CD4-positive, alpha-beta T cell treated with Interleukin-21 for 1 hour (primary cell): ENCODE results near the gene B3GALT5.

Experiments
- DNase-seq: peaks from one replicate; pipeline ENCODE4 v3.0.0-alpha.2; 2020

B3GALT5 gene

DNA sequence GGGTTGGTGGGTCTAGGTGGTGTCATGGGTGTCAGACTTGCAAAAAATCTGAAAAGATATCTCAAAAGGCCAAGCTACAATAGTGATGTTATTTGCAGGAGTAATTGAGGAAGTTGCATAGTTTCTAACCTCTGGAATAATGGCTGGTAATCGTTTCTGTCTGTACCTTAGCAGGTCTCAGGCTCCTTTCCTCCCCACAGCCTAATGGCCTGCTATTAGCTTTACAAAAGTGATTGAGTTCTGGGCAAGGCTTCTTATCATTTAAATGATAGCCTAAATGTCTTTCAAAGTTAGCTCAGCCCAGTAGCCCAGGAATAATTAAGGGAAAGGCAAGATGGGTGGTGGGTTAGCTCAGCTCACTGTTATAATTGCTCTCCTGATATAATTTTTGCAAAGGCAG, 94.6 kb downstream of the B3GALT5 start:
- no peak for DNase-seq

DNA sequence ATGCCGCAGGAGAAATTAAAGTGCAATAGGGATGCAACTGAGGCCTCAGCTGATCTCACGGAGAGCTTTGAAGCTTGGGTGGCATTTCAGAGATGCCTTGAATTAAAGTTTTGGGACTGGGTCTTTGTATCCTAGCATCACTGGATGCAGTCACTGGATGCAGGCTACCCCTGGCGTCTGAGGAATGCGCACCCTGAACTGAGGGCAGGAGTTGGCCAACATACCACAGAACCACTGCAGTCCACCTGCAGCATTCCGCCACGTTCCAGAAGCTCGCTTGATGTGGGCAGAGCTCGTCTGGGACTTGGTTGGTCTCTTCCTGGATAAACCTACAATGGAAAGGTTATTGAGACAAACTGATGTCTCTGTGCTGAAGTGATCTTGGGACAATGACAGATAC, 98.1 kb downstream of the B3GALT5 start:
- no peak for DNase-seq

DNA sequence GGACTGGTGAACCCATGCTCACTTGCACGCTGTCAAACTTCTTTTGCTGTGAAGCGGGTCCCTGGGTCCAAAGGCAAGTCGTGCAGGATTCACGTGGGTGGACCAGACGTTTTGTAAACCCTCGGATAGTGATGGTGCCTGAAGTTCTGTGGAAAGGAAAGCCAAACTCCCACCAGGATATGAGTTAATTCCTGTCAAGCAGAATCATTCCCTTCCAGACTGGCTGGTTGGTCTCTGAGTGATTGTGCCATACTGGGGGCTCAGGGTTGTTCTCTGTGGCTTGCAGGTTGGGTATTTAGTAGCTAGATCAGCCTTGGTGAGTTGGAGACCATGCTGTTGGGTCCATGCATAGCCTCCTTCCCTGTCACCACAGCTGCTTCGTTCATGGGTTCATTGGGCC, 99.5 kb downstream of the B3GALT5 start:
- no peak for DNase-seq

DNA sequence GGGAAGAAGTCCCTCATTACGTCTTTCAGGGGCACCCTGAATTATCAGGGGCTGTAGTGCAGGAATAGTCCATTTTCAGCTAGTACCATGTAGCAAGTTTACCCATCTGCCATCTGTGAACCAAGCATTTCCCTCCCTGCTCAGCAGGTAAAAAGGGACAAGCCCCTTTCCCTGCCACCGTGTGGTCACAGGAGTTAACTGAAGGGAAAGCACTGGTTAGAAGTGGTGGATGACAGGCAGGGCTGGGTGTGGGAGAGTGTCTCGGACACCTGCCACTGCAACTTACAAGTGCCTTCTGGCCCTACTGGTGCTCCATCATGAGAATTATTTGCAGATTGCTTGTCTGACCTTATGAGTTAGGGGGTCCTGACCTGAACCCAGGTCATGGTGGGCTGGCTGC, 100.2 kb downstream of the B3GALT5 start:
- no peak for DNase-seq

DNA sequence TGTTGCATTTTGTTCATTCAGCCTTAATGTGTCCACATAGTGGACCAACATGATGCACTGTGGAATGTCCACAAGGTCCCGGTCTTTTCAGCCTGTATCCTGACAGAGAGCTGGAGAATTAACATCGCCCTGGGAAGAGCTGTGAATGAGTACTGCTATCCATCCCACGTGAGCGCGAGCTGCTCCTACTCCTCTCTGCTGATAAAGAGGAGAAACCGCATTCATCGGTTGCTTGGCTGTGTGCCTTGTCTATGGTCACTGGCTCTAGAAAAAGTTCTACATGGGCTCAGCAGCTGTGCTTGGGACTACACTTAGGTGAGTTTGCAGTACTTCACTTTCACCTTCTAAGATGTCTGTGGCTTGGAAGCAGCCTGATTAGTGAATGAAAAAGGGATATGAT, 101.2 kb downstream of the B3GALT5 start:
- DNase-seq = no peak

DNA sequence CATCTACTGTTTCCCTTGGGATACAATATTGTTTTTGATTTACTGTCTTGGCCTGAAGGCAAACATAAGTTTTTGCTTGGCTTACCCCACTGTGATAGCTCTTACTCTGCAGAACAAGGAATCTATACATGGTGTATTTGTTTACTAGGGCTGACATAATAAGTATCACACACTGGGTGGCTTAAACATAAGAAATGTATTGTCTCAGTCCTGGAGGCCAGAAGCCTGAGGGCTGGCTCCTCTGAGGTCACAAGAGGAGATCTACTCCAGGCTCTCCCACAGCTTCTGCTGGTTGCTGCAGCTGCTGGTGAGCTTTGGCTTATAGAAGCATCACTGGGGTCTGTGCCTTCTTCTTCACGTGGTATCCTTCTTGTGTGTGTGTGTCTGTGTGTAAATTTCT, 101.6 kb downstream of the B3GALT5 start:
- no peak for DNase-seq

DNA sequence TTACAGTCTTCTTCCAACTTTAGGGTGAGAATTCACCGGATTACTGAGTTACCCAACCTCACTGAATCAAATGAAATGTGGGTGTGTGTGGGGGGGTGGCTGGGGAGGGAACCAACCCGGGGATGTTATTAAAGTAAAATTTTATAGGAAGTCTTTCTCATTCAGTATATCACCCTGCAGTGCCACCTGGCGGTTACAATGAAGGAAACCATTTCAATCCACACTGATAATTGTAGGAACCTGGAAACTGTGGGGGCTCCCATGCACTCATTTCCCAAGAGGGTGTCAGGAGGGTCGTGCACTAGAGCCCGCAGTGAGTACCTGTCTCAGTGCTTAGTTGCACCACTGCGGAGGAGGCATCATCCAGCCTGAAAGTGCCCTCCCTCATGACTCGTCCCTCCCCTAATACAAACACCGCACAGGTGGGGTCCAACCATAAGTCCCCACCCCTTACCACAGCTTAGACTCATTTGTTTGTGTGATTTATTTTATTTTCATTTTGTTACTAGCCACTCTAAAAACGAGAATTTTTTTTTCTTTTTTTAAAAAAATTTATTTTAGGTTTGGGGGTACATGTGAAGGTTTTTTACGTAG, 103.2 kb downstream of the B3GALT5 start:
- DNase-seq = peak; percentile 19

DNA sequence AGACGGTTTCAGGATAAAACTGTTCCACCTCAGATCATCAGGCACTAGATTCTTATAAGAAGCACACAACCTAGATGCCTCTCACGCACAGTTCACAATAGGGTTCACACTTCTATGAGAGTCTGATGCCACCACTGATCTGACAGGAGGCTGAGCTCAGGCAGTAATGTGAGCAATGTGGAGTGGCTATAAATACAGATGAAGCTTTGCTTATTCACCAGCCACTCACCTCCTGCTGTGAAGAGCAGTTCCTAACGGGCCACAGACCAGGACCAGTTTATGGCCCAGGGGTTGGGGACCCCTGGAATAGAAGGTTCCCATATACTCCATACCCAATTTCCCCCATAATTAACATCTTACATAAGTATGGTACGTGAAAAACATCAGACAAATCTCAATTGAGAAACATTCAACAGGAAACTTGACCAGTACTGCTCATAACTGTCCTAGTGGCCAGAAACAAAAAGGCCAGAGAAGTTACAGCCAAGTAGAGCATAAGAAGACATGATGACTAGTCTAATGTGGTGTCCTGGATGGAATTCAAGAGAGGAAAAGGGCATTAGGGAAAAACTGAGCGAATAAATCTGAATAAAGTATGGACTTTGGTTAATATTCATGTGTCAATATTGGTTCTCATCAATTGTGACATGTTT, 107.5 kb downstream of the B3GALT5 start:
- DNase-seq = no peak

DNA sequence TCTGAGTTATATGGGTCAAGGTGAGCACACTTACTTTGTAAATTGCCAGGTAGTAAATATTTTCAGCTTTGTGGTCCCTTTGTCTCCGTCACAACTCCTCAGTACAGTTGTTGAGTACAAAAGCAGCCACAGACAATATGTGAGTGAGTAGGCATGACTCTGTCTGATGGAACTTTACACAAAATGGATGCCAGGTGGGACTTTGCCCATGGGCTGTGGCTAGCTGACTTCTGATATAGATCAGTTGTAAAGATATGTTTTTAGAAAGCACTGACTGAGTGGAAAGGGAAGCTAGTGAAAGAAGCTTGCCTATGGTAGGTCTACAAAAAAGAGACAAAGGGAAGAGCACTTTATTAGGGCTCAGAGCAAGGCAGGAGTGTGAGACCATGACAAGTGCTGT, 109.1 kb downstream of the B3GALT5 start:
- no peak for DNase-seq
